ENCODE measurements around the gene SPDYE5.
"Not testable (repeated sequence)": the region's sequence is repeated elsewhere in the genome, so short reads cannot be mapped to it uniquely, and the experiment has no call there.

SPDYE5 gene, protein sequence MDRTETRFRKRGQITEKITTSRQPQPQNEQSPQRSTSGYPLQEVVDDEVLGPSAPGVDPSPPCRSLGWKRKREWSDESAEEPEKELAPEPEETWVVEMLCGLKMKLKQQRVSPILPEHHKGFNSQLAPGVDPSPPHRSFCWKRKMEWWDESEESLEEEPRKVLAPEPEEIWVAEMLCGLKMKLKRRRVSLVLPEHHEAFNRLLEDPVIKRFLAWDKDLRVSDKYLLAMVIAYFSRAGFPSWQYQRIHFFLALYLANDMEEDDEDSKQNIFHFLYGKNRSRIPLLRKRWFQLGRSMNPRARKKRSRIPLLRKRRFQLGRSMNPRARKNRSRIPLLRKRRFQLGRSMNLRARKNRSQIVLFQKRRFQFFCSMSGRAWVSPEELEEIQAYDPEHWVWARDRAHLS

DNA sequence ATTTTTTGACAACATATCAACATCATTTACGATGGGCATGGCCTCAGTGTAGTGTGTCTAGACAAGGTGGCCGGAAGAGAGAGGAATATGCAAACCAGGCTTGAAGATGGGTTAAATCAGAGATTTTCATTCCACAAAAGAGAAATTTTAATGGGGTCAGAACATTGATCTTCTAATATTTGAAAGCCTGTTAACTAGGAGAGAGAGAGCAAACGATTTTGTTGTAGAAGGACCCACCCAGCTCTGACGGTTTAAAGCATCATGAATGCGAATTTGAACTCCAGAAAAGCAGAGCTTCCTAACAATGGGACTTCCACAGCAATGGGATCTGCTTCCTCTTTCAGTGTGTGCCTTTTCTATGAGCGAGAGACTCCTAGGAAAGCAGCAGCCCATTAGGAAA lies at the start of gene SPDYE5:
Gene SPDYE5, plus strand, starts transcription at position 301 of the 400 bp plus-strand sequence. CDS start 1,728 bp downstream, outside the sequence.
- DNase-seq: not testable (repeated sequence)

DNA sequence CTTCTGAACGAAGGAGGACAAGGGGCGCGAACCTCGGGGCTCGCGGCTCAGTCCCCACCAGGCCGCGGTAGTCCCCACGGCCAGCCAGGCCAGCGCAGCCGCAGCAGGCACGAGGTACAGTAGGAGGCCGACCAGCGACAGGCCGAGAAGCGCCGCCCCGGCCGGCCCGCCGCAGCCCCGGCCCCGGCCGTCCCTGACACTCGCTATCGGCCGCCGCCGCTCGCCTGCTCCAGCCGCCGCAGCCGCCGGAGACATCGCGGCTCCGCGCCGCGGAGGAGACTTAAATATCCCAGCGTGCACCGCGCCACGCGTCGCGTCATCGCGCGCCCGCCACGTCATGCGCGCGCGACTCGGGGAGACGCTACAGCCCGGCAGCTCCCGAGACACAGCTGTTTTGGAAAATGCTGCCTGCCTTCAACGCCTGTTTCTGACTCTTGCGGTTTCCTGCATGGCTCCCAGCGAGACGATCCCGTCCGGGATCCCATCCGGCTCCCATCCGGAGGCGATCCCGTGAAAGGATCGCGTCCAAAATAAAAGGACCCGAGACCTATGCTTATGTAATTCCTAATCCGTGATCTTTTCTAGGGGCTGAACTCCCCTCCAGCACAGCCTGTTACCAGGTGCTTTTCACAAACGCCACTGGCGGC lies 49.5 kb upstream of the SPDYE5 start:
- DNase-seq: not testable (repeated sequence)

- not testable (repeated sequence) for DNase-seq
Observed at GRCh38 chr7:75449946-75450345, 42.2 kb upstream of the SPDYE5 start.

- not testable (repeated sequence) for DNase-seq
Observed at GRCh38 chr7:75452494-75452955, 39.6 kb upstream of the SPDYE5 start.

DNA sequence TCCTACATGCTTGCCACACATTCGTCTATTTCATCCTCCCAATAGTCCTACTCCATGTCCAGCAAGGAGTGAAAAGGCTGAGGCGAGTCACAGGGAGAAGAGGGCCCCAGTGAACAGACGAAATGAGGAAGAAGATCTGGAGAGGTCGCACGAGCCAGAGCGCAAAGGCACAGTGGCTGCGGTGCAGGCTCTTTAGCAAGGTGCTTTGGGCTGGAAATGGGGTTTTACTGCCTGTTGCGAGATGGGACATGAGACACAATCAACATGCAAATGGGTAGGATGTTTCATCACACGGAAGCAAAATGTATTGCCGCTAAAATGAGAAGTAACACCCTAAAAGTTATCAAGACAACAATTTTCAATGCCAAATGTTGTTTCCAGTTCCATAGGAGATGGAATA lies 35.7 kb upstream of the SPDYE5 start:
- not testable (repeated sequence) for DNase-seq

DNA sequence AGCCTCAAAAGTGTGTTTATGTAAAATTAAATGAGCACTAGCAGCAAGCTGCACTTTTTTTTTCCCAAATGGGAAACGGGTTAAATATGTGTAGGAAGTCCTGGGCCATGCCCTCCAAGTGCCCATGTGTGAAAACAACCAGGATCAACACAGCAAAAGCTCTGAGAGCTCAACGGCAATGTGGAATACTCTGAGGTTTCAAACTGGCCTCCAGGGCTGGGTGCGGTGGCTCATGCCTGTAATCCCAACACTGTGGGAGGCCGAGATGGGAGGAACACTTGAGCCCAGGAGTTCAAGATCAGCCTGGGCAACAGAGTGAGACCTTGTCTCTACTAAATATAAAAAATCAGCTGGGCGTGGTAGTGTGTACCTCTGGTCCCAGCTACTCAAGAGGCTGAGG lies 34.1 kb upstream of the SPDYE5 start:
- not testable (repeated sequence) for DNase-seq

GRCh38 chr7:75460541-75460940 lies 31.6 kb upstream of the SPDYE5 start:
- not testable (repeated sequence) for DNase-seq

DNA sequence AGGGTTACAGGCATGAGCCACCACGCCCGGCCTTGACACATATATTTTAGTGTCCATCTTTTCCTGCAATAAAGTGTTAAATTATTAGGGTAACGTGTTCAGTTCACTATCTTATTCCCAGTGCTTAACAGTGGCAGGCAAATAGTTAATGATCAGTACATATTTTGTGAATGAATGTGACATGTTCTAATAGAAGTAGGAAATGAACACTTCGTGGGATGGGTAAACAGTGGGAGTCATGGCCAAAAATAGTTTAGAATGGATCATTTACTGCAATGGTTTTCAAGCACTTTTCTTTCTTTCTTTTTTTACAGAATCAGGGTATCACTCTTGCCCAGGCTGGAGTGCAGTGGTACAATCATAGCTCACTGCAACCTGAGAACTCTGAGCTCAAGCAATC lies 22.0 kb upstream of the SPDYE5 start:
- not testable (repeated sequence) for DNase-seq

GRCh38 chr7:75477457-75477856 lies 14.7 kb upstream of the SPDYE5 start:
- not testable (repeated sequence) for DNase-seq

DNA sequence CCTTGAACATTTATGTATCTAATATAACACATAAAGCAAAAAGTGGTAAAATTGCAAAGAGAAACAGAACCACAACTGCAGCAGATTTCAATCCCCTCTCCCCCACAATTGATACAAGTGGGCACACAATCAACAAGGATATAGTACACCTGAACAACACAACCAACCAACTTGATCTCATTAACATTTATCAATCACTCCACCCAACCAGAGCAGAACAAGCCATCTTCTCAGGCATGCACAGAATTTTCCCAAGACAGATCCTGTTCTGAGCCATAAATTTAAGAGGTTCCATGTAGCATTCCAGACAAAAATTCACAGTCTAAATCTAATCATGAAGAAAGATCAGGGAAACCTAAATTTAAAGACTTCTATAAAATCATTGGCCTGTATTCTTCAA lies 11.8 kb upstream of the SPDYE5 start:
- not testable (repeated sequence) for DNase-seq

- not testable (repeated sequence) for DNase-seq
Observed at GRCh38 chr7:75485355-75485978, 6.7 kb upstream of the SPDYE5 start.

DNA sequence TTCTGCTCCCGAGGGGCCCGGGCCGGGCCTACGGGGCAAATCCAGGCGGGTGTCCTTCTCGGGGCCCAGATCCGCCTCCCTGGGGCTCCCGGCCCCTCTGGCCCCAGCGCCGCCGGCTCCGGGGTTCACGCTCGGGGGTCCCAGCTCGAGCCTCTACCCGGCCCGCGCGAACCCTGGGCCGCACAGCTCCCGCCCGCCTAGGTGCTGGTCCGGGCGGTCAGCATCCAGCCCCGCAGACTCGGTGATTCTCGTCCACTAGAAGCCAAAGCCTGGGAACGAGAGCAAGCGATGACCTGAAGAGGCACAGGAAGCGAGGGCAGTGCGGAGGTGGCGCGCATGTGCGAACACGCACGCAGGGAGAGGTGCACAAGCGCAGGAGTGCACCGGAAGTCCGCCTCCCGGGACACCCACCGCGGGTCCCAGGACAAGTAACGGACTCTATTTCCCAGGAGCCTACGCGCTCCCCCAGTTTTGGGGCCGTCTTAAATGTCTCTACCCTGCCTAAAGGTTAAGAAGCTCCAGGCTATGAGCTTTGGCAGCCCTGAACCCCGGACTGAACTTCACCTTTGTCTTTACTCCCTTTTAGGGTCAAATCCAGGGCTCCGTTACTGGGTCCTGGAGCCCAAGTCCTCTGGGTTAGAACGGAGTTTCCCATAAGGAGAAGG lies 6.0 kb upstream of the SPDYE5 start, which contains the start of gene POM121C:
Gene POM121C, minus strand, starts transcription at position 321 of the 665 bp plus-strand sequence. CDS start 44,803 bp downstream, outside the sequence.
- peak; percentile 64 to 86 for DNase-seq

GRCh38 chr7:75509033-75509432 lies 16.9 kb downstream of the SPDYE5 start:
- not testable (repeated sequence) for DNase-seq

DNA sequence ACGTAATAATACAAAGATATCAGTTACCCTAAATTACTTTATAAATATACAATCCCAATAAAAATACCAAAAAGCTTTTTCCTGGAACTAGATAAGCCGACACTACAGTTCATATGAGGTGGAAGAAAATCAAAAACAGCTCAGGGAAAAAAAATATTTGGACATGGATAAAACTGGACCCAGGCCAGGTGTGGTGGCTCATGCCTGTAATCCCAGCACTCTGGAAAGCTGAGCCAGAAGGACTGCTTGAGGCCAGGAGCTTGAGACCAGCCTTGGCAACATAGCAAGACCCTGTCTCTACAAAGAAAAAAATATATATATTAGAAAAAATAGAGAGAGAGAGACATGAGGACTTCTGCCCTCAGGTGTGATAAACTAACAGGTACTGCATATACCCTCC lies 26.7 kb downstream of the SPDYE5 start:
- not testable (repeated sequence) for DNase-seq

DNA sequence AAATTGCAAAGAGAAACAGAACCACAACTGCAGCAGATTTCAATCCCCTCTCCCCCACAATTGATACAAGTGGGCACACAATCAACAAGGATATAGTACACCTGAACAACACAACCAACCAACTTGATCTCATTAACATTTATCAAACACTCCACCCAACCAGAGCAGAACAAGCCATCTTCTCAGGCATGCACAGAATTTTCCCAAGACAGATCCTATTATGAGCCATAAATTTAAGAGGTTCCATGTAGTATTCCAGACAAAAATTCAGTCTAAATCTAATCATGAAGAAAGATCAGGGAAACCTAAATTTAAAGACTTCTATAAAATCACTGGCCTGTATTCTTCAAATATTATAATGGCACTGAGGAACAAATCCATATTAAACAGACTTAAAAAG lies 29.6 kb downstream of the SPDYE5 start:
- not testable (repeated sequence) for DNase-seq

DNA sequence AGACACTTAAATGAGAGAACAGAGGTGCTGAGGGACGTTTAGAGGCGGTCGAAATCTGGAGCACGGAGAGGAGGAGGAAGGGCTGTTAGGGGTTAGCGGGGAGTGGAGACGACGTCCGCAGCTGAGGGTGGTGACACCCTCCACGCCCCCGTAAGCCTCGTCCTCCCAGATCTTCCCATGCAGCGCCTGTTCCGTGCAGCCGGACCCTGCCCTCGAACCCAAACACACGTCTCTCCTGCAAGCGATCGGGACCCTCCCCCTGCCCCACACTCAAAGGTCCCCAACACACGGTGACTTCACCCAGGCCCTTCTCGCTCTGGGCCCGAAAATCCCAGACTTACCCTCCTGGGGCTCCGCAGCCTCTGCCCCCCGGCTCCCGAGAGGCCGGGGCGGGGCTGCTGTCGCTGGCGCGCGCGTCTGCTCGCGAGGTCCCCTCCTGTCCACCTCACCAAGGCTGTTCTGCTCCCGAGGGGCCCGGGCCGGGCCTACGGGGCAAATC lies 35.2 kb downstream of the SPDYE5 start:
- not testable (repeated sequence) for DNase-seq

GRCh38 chr7:75531359-75531821 lies 39.3 kb downstream of the SPDYE5 start:
- peak in 1 of 2 experiments; percentile 3 for DNase-seq

- DNase-seq: no peak
Observed at GRCh38 chr7:75532639-75533038, 40.5 kb downstream of the SPDYE5 start.

- no peak for DNase-seq
Observed at GRCh38 chr7:75533926-75534325, 41.8 kb downstream of the SPDYE5 start.

DNA sequence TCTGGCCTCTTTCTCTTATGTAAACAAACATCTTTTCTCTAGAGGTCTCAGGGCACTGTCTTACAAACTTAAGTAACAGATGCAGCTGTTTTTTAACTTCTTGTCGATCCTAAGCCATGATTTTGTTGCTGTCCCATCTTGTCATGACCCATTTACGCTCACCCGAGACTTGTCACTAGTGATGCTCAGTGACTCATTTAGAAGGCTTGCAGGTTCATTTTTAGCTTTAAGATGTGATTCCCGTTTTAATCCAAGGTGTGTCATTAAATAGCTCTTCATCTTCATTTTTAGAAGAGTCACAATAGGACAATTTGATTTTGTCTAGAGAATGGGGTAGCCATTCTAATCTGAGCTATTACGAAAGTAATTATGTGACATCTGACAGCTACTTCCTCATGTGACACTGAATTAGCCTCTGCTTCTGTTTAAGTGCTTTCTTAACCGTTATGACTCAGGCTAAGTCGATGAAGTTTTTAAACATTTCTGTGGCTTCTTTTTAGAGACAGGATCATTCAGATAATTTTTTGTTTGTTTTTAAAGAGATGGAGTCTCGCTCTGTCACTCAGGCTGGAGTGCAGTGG lies 42.7 kb downstream of the SPDYE5 start:
- DNase-seq: no peak

- DNase-seq: no peak
Observed at GRCh38 chr7:75536491-75536890, 44.4 kb downstream of the SPDYE5 start.

GRCh38 chr7:75536940-75537538 lies 44.9 kb downstream of the SPDYE5 start:
- no peak for DNase-seq
